Measurements from ENCODE around the gene PLEKHA4.

PLEKHA4 gene

DNA sequence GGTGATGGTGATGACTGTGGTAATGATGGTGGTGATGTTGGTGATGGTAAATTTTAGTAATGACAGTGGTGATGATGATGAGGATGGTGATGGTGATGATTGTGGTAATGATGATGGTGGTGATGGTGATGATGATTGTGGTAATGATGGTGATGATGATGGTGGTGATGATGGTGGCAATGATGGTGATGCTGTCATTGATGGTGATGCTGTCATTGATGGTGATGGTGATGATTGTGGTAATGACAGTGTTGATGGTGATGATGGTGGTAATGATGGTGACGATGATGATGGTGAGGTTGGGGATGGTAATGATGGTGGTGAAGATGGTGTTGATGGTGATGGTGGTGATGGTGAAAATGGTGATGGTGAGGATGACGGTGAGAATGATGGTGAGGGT lies 45.9 kb downstream of the PLEKHA4 start:
- DNase-seq, result no peak

DNA sequence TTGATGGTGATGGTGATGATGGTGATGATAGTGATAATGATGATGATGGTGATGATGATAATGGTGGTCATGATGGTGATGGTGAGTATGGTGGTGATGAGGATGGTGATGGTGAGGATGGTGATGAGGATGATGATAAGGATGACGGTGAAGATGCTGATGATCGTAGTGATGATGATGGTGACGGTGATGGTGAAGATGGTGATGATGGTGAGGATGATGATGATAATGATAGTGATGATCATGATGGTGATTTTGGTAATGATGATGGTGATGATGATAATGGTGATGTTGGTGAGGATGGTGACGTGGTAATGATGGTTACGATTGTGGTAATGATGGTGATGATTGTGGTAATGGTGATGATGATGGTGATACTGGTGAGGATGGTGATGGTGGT lies 46.8 kb downstream of the PLEKHA4 start:
- no peak for DNase-seq

DNA sequence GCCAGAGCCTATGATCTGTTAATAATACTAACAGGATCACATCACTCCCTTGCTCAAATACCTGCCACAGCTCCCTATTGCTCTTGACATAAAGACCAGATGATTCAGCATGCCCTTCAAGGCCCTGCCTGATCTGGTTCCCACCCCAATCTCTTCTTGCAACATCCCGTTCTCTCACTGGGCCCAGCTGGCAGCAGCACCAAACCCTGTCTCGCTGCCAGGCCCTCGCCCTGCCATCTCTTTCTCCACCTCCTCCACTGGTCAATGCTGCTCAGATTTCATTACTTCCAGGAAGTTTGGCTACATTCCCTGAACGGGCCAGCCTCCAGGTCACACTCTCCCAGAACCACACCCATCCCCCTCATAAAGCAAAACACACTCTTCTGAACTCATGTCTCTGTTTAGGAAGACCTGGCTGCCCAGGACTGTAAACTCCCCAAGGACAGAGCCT lies 49.0 kb downstream of the PLEKHA4 start:
- DNase-seq, result no peak

DNA sequence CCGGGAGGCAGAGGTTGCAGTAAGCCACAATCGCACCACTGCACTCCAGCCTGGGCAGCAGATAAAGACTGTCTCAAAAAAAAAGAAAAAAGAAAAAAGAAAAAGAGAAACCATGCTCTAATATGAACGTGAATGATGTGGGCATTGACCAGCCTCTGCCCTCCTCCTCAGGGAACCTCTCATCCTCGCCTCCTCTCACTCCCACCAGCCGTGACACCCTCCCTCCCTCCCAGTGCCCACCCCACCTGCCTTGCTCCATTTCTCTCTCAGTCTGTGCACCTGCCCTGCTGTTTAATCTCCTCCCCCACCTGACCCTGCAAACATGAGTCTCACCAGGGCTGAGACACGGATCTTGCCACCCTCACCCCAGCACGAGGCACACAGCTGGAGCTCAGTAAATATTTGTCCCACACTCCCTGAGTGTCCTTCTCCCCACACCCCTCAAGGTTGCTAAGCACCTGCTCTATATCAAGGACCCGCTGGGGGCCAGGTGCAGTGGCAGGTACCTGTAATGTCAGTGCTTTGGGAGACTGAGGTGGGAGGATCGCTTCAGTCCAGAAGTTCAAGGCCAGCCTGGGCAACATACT lies 50.1 kb downstream of the PLEKHA4 start:
- DNase-seq, result no peak

GRCh38 chr19:48817585-48818124 lies 50.8 kb downstream of the PLEKHA4 start:
- DNase-seq, result no peak

DNA sequence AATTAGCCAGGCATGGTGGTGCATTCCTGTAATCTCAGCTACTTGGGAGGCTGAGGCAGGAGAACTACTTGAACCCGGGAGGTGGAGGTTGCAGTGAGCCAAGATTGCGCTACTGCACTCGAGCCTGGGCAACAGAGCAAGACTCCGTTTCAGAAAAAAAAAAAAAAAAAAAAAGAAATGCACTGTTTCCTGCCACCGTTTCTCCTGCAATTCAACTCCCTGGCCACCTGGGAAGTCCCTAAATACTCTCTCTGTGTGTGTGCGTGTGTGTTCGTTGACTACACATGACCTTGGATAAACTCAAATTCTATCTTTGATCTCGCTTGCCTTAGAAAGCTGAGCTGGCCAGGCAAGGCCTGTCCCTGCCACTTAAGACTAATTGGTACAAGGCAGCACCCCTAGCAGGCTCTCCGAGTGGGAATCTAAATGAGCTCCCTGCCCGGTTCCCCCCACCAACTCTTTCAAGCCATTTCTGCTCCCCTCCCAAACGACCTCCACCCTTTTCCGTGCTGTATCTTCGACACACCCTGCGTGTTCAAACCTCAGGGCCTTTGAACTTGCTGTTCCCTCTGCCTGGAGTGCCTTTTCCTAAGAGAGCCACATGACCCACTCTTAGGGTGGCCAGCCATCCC lies 52.4 kb downstream of the PLEKHA4 start:
- DNase-seq, result peak in 1 of 5 donors; percentile 56

DNA sequence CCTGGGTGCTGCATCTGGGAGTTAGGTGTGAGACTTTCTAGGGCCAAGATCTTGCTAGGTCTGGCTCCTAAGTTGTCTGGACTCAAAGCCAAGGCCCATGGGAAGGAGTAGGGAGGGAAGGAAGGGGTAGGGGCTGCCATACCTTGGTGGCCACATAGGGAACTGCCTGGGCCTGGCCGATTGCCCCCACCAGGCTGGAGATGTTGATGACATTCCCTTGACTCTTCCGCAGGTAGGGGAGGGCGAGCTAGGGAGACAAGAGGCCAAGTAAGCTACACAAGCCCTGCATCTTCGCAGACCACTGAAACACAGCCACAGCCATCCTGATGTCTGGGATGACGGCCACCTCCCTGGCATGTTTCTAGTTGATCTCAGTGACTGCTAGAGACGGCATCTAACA lies 53.5 kb downstream of the PLEKHA4 start:
- no peak for DNase-seq

GRCh38 chr19:48813123-48813913 lies 55.1 kb downstream of the PLEKHA4 start:
- no peak for DNase-seq

GRCh38 chr19:48812094-48812929 lies 56.1 kb downstream of the PLEKHA4 start:
- DNase-seq, result peak in 4 of 5 donors; percentile 30 to 79 (median 42)

DNA sequence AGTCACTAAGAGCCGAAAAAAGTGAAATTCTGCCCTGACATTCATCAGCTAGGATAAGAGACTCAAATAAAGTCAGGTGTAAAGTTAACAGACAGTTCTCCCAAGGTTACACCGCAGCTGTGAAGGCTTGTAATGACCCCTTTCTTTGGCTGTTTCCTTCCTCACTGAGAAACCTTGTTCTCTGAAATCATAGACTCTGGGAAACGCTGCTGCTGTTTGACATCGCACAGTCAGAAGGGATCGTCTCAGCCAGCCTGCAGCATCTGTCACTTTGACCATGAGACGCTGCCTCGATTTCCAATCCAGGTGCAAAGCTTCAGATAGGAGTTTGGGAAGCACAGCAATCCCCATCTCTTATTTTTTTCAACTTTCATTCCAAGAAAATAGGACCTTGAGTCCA lies 58.3 kb downstream of the PLEKHA4 start:
- no peak for DNase-seq

DNA sequence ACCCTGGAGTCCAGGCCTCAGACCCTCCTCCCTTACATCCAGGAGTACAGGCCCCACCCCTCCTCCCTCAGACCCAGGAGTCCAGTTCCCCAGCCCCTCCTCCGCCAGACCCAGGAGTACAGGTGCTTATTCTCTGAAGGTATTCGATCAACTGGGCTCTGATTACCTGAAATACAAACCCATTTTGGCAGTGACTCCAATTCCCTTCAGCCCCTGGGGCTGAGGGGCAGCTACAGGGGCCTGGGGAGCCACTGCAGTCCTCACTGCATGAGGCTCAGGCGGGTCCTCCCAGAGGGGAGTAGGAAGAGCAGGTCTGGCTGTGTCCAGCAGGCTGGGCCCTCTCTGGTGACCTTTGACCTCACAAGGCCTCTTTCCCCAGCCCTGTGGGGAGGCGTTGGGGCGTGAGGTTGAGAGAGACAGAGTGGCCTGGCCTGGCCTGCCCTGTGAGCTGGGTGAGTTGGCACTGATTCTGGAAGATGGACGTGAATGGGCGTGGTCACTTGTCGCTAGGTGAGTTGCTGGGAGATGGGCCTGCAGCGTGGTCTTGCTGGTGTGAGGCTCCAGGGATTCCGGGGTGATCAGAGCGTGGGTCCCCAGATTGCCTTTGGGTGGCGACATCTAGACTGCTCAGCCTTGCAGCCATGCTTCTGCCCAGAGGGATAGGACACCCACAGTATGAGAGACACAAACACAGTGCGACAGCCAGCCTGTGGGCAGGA lies 60.7 kb downstream of the PLEKHA4 start:
- no peak for DNase-seq

DNA sequence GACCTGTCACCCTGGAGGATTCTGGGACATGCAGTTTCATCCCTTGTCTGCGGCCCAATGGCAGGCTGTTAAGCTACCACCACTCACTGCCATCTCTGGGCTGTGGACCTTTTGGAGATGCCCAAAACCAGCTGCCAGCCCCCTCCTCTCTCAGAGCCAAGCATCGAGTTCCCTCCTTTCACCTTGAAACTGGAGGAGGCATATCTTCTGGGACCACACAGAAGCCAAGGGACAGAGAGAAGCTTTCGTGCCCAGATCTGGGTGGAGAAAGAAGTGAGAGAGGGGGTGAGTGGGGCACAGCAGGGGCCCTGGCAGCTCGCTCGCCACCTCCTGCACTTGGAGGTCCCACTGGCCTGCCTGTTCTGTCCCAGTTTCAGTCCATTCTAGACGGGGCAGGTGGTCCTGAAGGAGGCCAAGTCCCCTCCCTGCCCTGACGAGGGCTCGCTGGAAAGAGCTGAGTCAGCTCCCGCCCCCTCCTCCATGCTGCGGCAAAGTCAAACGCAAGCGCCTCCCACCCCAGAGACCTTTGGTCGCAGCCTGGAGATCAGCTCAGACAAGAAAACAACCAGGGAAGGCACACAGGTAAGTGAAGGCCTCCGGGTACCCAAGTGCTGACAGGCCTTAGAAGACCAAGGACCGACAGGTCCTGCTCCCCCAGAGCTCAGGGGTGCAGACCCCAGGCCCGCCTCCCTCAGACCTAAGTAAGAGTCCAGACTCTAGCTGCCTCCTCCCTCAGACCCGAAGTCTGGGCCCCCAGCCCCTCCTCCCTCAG lies 61.4 kb downstream of the PLEKHA4 start:
- no peak for DNase-seq

- DNase-seq, result peak in 4 of 5 donors; percentile 20 to 55 (median 33)
These were observed 61.9 kb downstream of the PLEKHA4 start for GRCh38 chr19:48806518-48806817.

GRCh38 chr19:48805452-48805851 lies 63.0 kb downstream of the PLEKHA4 start:
- no peak for DNase-seq

- no peak for DNase-seq
These were observed 63.9 kb downstream of the PLEKHA4 start for GRCh38 chr19:48804496-48804895.

- no peak for DNase-seq
These were observed 65.8 kb downstream of the PLEKHA4 start for GRCh38 chr19:48802623-48803022.

DNA sequence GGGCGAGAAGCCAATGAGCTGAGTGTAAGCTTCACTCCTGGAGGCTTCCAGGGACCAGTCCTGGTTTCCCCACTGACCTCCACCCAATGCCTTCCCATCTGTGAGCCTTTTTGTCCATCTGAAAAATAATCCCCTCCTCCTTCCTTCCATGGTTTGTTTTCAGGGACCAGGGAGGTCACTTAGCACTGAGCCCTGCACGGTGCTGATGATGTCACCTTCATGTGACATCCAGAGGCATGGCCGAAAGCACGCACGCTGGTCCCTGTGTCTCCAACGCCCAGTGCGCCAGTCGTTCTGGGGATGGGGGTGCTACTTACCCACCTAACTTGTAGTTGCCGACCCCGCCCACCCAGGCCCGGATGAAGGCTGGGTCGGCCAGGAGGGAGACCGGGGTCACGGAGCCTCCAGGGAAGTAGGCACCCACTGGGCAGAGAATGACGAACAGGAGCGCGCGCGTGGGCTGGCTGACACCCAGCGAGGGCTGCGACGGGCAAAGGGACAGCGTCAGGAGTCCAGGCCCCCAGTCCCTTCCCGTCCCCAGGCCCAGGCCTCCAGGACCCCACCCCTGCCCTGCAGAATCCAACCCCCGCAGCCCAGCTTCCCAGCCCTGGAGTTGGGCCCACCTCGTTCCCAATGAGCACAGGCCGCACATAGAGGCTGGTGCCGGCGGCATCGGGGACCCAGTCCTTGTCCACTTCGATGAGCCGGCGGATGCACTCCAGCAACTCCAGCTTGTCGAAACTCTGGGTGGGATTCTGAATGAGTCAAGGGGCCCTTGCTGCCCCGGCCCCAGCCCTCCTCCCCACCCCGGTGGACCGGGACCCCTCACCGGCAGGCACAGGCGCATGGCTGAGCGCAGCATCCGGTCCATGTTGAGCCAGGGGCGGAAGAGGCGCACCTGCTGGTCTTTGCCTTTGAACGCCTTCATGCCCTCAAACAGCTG lies 68.8 kb downstream of the PLEKHA4 start:
- no peak for DNase-seq

- DNase-seq, result no peak
These were observed 69.5 kb downstream of the PLEKHA4 start for GRCh38 chr19:48798937-48799336.

DNA sequence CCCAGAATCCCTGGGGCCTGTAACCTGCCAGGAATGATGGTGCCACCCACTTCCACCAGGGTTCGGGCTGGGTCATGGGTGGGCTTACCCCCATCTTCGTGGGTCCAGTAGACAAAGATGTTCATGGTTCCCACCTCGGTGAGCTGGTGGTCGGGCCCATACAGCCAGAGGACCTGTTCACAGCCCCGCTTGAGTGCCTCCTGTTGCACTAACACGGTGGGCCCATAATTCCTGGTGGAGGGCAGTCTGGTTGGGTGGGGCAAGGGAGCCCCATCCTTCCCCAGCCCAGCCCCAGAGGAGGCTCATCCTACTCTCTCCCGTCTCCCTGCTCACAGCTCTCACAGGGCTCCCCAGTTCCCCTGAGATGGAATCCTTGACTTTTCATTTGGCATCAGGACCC lies 71.3 kb downstream of the PLEKHA4 start:
- DNase-seq, result no peak
